SHP77 (cell line): ENCODE measurements around the gene FOXP1.

ENCODE experiments used
- DNase-seq, 2 experiments: peaks; one replicate each; lab custom pipeline; 2025; lab: John Stamatoyannopoulos, UW

FOXP1 gene

GRCh38 chr3:71307991-71308697, 275.4 kb downstream of the FOXP1 start:
- no peak for DNase-seq

- DNase-seq: peak in 1 of 2 experiments; percentile 19
These were observed 278.0 kb downstream of the FOXP1 start for GRCh38 chr3:71305231-71306206.

- no peak for DNase-seq
These were observed 278.8 kb downstream of the FOXP1 start for GRCh38 chr3:71304684-71305083.

DNA sequence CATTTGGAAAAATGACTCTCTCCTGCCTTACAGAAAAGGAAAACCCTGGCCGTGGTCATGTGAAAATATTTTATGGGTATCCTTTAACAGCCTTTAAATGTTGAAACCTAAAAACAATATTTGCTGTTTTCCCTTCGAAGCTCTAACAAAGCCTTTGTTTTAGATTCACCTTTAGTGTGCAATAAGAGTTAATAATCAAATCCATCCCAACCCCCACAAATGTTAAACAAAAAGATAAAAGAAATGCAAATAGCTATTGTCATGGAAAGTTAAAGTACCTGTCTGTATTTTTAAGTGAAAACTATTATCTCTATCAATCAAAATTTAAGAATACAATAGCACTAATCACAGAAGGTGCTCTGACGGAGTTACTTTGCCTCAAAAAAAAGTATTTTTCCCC, 279.3 kb downstream of the FOXP1 start:
- DNase-seq: no peak

- DNase-seq: no peak
These were observed 279.8 kb downstream of the FOXP1 start for GRCh38 chr3:71303627-71304200.

DNA sequence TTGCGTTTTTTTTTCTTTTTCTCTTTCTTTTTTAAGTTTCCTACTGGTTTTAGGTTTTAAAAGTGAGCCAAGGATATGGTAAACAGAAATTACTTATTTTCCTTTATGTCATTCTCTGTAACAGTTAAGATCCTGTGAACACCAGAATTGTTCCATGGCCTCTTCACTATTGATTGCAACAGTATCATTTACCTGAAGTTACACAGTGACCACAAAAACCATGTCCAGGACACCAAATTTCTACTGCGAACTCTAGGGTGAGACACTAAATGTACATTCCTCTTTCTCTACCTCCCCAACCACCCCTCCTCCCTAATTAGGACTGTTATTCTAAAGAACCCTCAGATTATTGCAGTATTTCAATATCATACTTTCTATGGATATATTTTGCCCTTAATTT, 280.9 kb downstream of the FOXP1 start:
- DNase-seq: no peak

DNA sequence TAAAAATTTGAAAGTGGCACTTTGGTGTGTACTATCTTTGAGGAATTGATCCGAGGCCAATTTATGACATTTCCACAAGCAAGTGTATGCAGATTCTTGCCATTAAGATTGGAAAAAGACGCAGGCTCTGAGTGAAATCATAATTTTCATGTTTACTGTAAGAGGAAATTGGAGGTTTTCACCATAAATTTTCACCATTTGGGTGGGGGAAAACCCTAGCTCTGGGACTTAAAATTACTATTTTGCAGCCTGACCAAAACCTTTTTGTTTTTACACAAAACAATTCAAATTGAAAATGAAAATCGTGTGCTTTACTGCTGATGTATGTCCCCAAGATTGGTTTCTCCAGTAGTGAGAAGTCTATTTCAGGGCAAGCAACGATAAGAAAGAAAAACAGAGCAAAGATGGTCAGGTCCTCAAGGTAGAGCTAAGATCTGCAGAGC, 282.6 kb downstream of the FOXP1 start:
- DNase-seq: no peak

- no peak for DNase-seq
These were observed 284.4 kb downstream of the FOXP1 start for GRCh38 chr3:71299160-71299559.

DNA sequence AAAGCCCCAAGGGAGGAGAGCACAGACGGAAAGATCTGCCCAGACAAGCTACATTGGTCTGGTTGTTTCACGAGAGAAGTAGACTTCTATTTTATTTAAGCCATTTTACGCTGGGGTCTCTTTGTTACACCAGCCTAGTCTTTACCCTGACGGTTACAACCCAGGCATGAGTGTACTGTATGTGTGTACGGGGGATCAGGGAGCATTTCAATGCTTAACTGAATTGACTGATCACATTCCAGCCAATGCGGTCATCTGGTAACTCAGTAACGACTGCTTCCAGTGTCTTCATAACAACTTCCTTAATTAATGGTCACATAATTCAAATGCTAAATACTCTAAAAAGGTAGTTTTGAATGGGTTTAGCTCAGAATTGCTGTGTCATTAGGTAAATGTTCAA, 288.6 kb downstream of the FOXP1 start:
- no peak for DNase-seq

- DNase-seq: no peak
These were observed 293.2 kb downstream of the FOXP1 start for GRCh38 chr3:71290301-71290700.

DNA sequence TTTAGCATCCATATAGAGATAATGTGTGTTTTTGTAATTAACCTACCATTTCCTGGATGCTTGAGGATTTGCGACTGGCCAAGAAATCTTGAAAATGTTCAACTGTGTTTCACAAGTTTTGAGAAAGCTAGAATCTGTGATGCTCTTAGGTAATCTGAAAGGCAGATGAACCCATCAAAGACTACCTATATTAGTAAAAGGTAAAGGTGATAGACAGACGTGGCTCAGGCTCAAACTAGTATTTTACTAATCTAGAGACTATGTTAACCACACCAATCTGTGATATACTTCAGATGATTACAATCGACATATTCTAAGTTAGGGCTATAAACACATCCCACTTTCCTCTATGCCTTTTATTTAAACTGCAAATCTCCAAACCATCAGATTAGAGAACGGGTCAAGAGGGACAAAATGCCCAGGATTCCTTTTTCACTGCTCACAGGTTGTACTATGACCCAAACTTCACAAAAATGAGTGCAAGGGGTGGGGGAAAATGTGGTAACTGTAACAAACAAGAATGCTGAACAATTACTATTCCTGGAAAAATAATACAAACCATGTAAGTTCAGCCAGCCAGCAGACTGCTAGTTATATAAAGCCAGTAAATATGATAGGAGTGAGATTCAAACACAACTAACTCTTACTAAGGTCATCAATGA, 295.1 kb downstream of the FOXP1 start:
- no peak for DNase-seq

- no peak for DNase-seq
These were observed 298.4 kb downstream of the FOXP1 start for GRCh38 chr3:71285086-71285485.

- no peak for DNase-seq
These were observed 300.6 kb downstream of the FOXP1 start for GRCh38 chr3:71282976-71283375.

DNA sequence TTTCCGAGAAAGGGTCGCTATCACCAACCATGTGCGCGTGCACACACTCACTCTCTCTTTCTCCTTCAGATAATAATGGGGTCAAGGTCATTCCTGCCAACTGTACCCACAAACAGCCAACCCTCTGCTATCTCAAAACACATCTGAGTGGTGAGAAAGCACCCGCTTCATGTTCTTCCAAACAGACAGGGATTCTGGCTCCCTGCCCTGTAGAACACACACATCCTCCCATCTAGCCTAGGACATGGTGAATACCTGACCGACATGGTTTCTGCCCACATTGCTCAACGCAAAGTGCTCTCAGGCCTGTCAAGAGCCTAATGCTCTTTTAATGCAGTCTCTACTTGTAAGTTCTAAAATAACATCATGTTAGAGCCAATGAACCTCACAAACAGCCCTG, 302.2 kb downstream of the FOXP1 start:
- DNase-seq: no peak

GRCh38 chr3:71277341-71277740, 306.2 kb downstream of the FOXP1 start:
- DNase-seq: no peak

- DNase-seq: no peak
These were observed 307.0 kb downstream of the FOXP1 start for GRCh38 chr3:71276531-71276930.

DNA sequence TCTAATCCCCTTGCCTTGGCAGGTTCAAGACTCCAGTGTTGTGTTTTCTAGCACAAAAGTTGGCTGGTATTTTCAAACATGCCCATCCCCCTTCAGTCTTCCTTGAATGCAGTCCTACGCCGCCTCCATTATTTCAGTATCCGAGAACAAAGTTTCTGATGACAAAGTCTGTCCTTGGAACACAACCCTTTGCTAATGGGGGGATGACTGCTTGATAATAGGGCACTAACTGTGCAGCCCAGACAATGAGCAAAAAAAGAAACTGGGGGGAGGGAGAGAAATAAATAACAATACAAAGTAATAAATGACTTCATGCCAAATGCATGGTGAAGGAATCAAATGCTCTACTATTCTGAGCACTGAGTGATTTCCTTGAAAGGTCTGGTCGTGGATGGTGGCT, 310.1 kb downstream of the FOXP1 start:
- DNase-seq: no peak

DNA sequence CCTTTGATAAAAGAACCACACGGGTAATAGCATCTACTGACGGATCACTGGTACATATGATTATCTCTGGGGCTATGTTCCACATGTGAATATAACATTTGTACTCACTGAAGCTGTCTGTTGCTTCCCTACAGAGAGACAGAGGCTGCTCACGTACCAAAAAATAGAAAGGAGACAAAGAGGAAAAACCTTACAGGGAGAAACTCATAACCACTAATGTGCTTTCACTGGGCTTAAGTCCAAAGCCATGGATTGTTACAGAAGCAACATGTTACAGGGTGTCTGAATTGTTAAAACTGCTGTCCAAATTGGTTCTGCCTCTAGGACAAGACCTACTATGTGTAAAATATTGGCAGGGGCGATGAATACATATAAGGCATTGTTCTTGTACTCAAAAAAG, 311.9 kb downstream of the FOXP1 start:
- DNase-seq: no peak

- DNase-seq: no peak
These were observed 313.6 kb downstream of the FOXP1 start for GRCh38 chr3:71269906-71270305.

DNA sequence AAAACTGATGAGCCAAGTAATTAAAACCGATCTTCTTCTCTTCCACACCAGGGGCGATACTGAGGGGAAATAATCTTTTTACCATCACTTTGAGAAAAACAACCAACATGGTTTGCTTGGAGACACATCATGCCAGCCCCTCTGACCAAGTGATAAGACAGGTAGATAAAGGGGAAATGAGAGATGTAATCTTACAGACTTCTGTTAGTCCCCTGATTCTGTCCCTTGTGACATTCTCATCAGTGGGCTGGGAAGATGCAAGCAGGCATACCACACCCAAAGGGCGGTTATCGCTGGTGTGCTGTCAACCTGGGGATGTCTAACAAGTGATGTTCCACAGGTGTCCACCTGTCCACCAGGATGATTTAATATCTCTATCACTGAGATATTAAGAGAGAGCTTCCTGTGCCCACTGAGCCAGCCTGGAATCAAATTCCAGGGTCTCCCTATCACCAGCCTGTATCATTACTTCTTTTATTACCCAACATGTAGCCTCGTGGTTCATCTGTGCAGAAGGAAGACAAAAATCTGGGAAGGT, 315.0 kb downstream of the FOXP1 start:
- DNase-seq: no peak

GRCh38 chr3:71266875-71267274, 316.7 kb downstream of the FOXP1 start:
- DNase-seq: no peak

GRCh38 chr3:71265365-71265915, 318.1 kb downstream of the FOXP1 start:
- DNase-seq: no peak
